Stimulated activated CD4-positive, alpha-beta T cell treated with anti-CD3 and anti-CD28 coated beads, Interleukin-12 subunit alpha, Interleukin-12 subunit beta, amount 100 ng/mL, for 24 hours (primary cell): Measurements from ENCODE around the gene GARRE1.
A peak's percentile ranks its signal among the peaks of the same experiment; 100 is the strongest.
"Not testable (repeated sequence)": the region's sequence is repeated elsewhere in the genome, so short reads cannot be mapped to it uniquely, and the experiment has no call there.

Source experiments
- DNase-seq, 2 experiments: peaks; one replicate each; pipeline ENCODE4 v3.0.0-alpha.2; 2020; ENCODE audit warnings: low read depth in 2 of 2

GARRE1 gene

GRCh38 chr19:34230820-34231219 is 23.5 kb upstream of the GARRE1 start:
- DNase-seq: no peak

- DNase-seq: no peak
Measured at GRCh38 chr19:34231439-34231838, 22.9 kb upstream of the GARRE1 start.

DNA sequence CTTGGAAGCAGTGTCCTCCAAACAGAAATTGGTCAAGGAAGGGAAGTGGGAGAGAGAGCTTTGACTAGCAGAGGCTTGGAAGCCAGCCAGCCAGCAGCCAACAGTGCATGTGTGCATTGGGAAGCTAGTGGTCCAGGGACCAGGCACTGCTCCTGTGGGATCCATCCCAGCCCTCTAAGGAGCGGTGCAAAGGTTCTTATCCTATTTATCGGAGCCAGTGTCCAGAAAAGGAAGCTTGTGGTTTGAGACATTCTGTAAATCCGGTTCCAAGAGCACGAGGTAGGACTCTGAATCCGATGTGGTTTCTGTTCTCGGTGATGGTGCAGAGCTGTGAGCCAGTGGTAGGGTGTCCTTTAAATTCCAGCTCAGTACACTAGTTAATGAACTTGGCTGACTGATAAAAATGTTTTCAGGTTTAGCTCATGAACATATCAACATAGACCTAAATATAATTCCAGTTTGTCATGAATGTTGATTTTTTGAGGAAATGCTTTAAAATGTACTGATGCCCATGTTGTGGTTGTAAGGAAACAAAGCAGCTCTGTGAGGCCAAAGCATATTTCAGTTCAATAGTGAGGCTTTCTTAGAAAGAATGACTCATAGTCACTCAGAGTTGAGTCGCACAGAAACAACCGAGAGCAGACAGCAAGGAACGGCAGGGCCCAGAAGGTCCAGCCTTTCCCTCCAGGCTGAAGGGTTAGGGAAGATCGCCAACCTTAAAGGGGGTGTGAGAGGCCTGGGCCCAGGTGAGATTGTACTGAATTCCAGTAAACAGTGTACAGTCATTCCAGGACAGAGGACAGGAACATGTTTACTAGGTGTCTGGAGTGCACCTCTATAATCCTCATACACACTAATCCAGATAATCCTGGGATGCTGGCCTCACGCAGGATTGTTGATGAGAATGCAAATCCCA is 21.5 kb upstream of the GARRE1 start:
- peak in 1 of 2 experiments; percentile 11 for DNase-seq

DNA sequence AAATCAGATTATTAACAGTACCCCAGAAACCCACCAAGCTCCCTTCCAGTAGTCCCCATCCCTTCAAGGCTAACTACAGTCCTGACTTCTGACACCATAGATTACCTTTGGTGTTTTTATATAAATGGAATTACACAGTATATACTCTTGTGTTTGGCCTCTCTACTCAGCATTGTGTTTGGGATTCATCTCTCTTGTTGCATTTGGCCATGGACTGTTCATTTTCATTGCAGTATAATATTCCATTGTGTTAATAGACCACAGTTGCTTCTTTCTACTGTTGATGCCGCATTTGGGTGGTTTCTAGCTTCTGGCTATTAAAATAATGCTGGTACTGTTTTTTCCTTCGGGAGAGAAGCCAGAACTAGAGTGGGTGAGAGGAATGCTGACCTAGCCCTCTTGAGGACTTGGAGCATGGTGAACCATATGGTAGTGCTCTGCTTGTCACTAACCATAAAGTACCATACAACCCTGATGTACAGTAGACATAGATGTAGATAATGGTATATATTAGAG is 18.9 kb upstream of the GARRE1 start:
- DNase-seq: no peak

- DNase-seq: no peak
Measured at GRCh38 chr19:34236035-34236987, 18.0 kb upstream of the GARRE1 start.

DNA sequence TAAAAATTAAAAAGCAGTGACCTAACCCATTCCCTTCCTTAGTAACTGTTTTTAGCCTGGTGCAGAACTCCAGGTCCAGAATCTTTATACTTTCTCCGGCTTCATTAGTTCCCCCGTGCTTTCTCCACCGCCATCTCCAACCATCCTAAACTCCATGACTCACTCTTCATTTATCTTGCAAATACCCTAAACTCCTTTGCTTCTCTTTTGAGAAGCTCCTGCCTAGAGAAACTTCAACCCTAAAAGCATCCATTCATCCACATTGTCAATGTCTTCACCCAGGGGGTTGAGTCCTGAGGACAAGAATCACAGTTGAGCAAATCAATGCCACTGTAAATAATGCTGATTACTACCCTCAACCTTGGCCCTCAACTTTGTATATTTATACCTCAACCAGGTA is 17.1 kb upstream of the GARRE1 start:
- no peak for DNase-seq

GRCh38 chr19:34237939-34238338 is 16.4 kb upstream of the GARRE1 start:
- no peak for DNase-seq

GRCh38 chr19:34241513-34242337 is 12.6 kb upstream of the GARRE1 start:
- DNase-seq: no peak

- DNase-seq: not testable (repeated sequence)
Measured at GRCh38 chr19:34243138-34243875, 11.0 kb upstream of the GARRE1 start.

- DNase-seq: no peak
Measured at GRCh38 chr19:34243876-34244578, 10.3 kb upstream of the GARRE1 start.

DNA sequence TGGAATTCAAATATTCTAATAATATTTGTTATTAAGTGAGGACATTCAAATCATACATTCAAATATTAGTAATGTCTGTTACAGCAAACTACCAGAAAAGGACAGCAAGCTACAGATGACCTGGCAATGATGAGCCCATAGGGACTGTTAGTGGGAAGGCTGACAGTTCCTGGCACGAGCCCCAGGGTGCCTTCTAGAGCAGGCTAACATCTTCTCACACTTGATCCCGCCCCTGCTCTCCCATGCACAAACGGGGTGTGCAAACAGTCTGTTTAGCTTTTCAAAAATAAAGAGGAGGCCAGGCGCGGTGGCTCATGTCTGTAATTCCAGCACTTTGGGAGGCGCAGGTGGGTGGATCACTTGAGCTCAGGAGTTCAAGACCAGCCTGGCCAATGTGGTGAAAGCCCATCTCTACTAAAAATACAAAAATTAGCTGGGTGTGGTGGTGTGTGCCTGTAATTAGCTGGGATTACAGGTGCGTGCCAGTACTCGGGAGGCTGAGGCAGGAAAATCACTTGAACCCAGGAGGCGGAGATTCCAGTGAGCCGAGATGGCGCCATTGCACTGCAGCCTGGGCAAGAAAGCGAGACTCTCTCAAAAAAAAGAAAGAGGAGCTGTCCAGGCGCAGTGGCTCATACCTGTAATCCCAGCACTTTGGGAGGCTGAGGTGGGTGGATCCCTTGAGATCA is 9.6 kb upstream of the GARRE1 start:
- DNase-seq: no peak

DNA sequence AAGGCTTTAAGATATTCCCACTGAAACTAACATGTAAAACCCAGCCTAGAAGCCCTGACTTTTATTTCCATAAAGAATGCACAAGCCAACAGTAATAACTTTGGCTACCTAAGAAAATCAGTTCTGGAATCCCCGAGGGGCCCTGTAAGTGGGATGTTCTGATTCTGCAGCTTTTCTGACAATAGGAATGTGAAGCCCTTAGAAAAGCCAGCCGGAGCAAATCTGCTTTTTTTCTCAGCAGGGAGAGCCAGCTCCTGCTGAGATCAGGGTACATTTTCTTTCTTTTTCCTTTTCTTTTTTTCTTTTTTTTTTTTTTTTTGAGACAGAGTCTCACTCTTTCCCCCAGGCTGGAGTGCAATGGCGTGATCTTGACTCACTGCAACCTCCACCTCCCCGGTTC is 8.0 kb upstream of the GARRE1 start:
- no peak for DNase-seq

- DNase-seq: no peak
Measured at GRCh38 chr19:34248941-34249340, 5.4 kb upstream of the GARRE1 start.

DNA sequence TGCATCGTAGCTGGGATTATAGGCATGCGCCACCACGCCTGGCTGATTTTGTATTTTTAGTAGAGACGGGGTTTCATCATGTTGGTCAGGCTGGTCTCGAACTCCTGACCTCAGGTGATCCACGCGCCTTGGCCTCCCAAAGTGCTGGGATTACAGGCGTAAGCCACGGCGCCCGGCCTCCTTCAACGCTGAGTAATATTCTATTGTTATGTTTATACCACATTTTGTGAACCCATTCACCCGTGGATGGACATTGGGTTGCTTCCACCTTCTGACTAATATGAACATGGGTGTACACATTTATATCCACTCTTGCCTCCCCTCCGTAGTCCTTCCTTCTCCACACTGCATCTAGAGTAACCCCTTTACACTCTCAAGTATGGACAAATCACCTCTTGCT is 1.2 kb upstream of the GARRE1 start:
- DNase-seq: not testable (repeated sequence)

- DNase-seq: not testable (repeated sequence)
Measured at GRCh38 chr19:34253681-34254045, 691 bp upstream of the GARRE1 start.

DNA sequence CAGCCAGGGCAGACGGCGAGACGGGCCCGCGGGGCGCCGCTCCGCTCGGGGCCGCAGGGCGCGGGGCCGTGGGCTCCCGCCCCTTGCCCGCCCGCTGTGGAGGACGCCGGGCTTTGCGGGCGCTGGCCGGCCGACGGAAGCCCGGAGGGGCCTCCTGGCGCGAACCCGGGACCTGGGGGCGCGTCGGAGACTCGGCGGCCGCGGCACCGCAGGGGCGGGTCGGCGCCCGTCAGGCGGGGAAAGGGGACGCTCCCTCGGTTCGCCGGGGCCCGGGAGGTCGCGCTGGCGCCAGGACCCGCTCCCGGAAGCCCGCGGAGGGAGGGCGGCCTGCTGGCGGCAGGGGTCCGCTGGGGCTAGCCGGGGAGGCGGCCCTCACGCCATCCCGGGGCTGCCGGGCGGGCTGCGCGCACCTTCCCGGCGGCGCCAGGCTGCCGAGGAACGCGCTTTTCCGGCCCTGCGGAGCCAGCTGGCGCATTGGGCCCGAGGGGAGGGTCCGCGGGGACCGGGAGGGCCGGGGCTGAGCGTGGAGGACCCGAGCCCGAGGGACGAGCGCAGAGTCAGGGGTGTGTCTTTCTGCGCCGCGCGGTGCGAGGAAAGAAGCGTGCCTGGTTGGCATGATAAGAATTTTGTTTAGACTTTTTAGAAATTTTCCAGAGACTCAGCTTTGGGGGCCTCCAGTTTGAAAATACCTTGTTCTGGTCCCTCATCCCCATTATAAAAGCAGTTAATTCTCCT is 511 bp downstream of the GARRE1 start:
- peak; percentile 10 to 11 for DNase-seq

DNA sequence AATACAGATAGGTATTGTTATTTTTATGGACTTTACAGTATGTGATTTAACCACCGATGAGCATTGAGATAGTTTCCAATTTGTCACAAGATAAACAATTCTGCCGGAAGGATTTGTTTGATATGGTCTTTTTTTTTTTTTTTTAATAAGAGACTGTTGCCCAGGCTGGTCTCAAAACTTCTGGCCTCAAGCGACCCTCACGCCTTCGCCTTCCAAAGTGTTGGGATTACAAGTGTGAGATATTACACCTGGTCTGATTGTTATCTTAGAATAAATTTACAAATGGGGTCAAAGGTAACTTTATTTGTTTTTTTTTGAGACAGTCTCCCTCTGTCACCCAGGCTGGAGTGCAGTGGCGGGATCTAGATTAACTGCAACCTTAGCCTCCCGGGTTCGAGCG is 1.2 kb downstream of the GARRE1 start:
- DNase-seq: no peak

DNA sequence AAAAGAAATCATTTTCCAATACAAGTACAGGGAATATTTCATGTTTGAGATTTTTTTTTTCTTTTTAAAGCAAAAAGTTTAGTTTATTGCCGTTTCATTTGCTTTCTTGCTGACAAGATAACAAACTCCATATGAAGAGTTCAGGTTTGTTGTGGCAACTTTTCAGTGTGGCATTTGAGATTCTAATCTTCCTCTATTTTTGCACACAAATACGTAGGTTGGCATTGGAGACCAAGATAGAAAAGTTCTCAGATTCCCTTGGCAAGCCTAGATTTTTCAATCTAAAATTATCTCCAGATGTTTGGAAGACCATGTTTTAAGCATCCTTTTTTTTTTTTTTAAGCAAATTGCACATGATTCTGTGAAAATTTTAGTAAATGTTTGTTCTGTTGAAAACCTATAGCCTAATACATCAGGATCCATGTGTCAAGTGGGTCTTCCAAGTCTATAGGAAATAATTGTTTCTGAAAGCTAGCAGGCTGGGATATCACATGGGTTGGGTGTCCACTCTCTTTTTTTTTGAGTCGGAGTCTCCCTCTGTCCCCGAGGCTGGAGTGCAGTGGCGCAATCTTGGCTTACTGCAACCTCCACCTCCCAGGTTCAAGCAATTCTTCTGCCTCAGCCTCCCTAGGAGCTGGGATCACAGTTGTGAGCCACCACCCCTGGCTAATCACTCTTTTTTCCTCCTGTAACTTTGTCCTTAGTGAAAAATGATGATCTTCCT is 2.6 kb downstream of the GARRE1 start:
- DNase-seq: no peak
